MM.1S (cell line): ENCODE results near the gene C19orf44.
"Not testable (repeated sequence)": the region's sequence is repeated elsewhere in the genome, so short reads cannot be mapped to it uniquely, and the experiment has no call there.

ENCODE experiments used
- DNase-seq: peaks from one replicate; pipeline ENCODE4 v3.0.0-alpha.2; 2015
- H2AFZ ChIP-seq: fragments of 300-600 bp; sonication (generic); 2 replicates; pipeline ENCODE4 v1.6.0; 2016; ENCODE audit warnings: antibody characterized with exemption, low read length
- H3F3A ChIP-seq: fragments of 300-600 bp; sonication (generic); 2 replicates; pipeline ENCODE4 v1.6.1; 2016; ENCODE audit warnings: mild to moderate bottlenecking, antibody characterized with exemption, low read length, moderate library complexity, mixed read lengths; ENCODE audit not compliant: insufficient read depth
- H3K27ac ChIP-seq: fragments of 300-600 bp; sonication (generic); 2 replicates; pipeline ENCODE4 v1.5.1; 2016; ENCODE audit warnings: mild to moderate bottlenecking, low read length
- H3K27me3 ChIP-seq: fragments of 300-600 bp; sonication (generic); replicated peaks from 2 replicates; pipeline ENCODE4 v1.6.0; 2016; ENCODE audit warnings: low read length; ENCODE audit not compliant: insufficient read depth
- H3K36me3 ChIP-seq: fragments of 300-600 bp; sonication (generic); replicated peaks from 2 replicates; pipeline ENCODE4 v1.6.1; 2016; ENCODE audit warnings: mild to moderate bottlenecking, low read length, mixed read lengths; ENCODE audit not compliant: insufficient read depth
- H3K4me1 ChIP-seq: fragments of 300-600 bp; sonication (generic); 2 replicates; pipeline ENCODE4 v1.6.1; 2016; ENCODE audit warnings: low read length, mixed read lengths
- H3K4me2 ChIP-seq: fragments of 300-600 bp; sonication (generic); 2 replicates; pipeline ENCODE4 v1.6.0; 2016; ENCODE audit warnings: low read depth, low read length
- H3K4me3 ChIP-seq: fragments of 300-600 bp; sonication (generic); 2 replicates; pipeline ENCODE4 v1.5.1; 2016; ENCODE audit warnings: low read length, mixed read lengths
- H3K79me2 ChIP-seq: fragments of 300-600 bp; sonication (generic); 2 replicates; pipeline ENCODE4 v1.6.1; 2016; ENCODE audit warnings: mixed run types, low read length, mixed read lengths
- H3K9ac ChIP-seq: fragments of 300-600 bp; sonication (generic); 2 replicates; pipeline ENCODE4 v1.6.1; 2016; ENCODE audit warnings: low read length, mixed read lengths
- H3K9me2 ChIP-seq: fragments of 300-600 bp; sonication (generic); replicated peaks from 2 replicates; pipeline ENCODE4 v1.6.1; 2016; ENCODE audit warnings: mild to moderate bottlenecking, low read length, mixed read lengths; ENCODE audit not compliant: insufficient read depth
- H3K9me3 ChIP-seq: fragments of 300-600 bp; sonication (generic); replicated peaks from 2 replicates; pipeline ENCODE4 v1.6.1; 2016; ENCODE audit warnings: mild to moderate bottlenecking, low read length, mixed read lengths; ENCODE audit not compliant: insufficient read depth
- H4K20me1 ChIP-seq: fragments of 300-600 bp; sonication (generic); 2 replicates; pipeline ENCODE4 v1.6.1; 2016; ENCODE audit warnings: mild to moderate bottlenecking, low read length, moderate library complexity, mixed read lengths; ENCODE audit not compliant: insufficient read depth
- EZH2 ChIP-seq: fragments of 300-600 bp; sonication (generic); optimal IDR thresholded peaks from 2 replicates; pipeline ENCODE3; 2017; ENCODE audit warnings: low read depth, mild to moderate bottlenecking, antibody characterized with exemption, low read length, mixed read lengths
- EZH2phosphoT487 ChIP-seq: fragments of 300-600 bp; sonication (generic); IDR thresholded peaks from 2 replicates; pipeline ENCODE4 v1.6.1; 2018; ENCODE audit warnings: antibody characterized with exemption, low read length
- TF ChIP-seq, protein P1 (sequence below): fragments of 300-600 bp; sonication (generic); IDR thresholded peaks from 2 replicates; pipeline ENCODE4 v1.5.1; 2016; ENCODE audit warnings: antibody characterized with exemption, low read length, mixed read lengths

Gene C19orf44

DNA sequence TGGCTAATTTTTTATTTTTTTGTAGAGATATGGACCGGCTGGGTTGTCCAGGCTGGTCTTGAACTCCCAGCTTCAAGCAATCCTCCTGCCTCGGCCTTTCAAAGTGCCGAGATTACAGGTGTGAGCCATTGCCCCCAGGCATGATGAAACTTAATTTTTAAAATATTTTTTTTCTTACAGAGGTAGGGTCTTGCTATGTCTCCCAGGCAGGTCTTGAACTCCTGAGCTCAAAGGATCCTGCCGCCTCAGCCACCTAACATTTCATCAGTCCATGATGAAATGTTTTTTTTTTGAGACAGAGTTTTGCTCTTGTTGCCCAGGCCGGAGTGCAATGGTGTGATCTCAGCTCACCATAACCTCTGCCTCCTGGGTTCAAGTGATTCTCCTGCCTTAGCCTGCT is 12.4 kb downstream of the C19orf44 start:
- H3K4me2 ChIP-seq, result no peak overlapping the region
- DNase-seq, result no peak
- H3K4me3 ChIP-seq, result no peak overlapping the region
- no peak for TF ChIP-seq EZH2phosphoT487
- TF ChIP-seq, protein P1, sequence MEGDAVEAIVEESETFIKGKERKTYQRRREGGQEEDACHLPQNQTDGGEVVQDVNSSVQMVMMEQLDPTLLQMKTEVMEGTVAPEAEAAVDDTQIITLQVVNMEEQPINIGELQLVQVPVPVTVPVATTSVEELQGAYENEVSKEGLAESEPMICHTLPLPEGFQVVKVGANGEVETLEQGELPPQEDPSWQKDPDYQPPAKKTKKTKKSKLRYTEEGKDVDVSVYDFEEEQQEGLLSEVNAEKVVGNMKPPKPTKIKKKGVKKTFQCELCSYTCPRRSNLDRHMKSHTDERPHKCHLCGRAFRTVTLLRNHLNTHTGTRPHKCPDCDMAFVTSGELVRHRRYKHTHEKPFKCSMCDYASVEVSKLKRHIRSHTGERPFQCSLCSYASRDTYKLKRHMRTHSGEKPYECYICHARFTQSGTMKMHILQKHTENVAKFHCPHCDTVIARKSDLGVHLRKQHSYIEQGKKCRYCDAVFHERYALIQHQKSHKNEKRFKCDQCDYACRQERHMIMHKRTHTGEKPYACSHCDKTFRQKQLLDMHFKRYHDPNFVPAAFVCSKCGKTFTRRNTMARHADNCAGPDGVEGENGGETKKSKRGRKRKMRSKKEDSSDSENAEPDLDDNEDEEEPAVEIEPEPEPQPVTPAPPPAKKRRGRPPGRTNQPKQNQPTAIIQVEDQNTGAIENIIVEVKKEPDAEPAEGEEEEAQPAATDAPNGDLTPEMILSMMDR, result no peak
- H3F3A ChIP-seq, result no peaks in the 10 kb centered on the region
- no peaks in the 10 kb centered on the region for H4K20me1 ChIP-seq
- no peaks in the 10 kb centered on the region for H3K9me2 ChIP-seq
- no peak overlapping the region for H2AFZ ChIP-seq
- no peaks in the 10 kb centered on the region for H3K36me3 ChIP-seq
- H3K27me3 ChIP-seq, result no peaks in the 10 kb centered on the region
- H3K9me3 ChIP-seq, result no peaks in the 10 kb centered on the region
- H3K4me1 ChIP-seq, result no peaks in the 10 kb centered on the region
- no peak overlapping the region for H3K27ac ChIP-seq
- H3K9ac ChIP-seq, result no peak overlapping the region
- H3K79me2 ChIP-seq, result no peaks in the 10 kb centered on the region

DNA sequence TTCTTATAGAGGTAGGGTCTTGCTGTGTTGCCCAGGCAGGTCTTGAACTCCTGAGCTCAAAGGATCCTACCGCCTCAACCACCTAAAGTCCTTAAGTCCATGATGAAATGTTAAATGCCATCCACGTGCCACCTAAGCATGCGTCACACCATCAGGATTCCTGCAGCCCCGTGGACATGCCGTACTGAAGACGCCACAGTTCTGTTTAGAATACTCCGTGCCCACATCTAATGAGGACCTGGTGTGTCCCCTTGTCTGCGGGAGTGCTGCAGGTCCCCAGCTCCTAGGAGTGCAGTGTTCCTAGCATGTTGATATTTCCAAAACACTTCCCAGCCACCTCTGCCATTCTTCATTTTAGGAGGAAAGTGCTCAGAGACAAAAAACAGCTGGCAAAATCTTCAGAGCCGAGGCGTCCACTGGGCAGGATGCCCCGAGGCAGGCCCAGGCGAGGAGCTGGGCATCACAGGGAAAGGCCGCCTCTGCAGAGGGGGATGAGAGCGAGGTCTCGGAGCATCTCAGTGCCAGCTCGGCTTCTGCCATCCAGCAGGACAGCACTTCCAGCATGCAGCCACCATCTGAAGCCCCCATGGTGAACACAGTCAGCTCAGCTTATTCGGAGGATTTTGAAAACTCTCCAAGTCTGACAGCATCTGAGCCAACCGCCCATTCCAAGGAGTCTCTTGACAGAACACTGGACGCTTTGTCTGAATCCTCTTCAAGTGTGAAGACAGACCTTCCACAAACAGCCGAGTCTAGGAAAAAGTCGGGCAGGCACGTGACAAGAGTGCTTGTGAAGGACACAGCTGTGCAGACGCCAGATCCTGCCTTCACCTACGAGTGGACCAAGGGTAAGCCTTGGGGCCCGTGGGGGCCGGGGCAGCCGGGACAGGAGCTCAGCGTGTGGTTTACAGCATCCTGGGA is 13.2 kb downstream of the C19orf44 start:
- H3K27me3 ChIP-seq, result no peaks in the 10 kb centered on the region
- no peaks in the 10 kb centered on the region for H3K9me2 ChIP-seq
- H3K4me2 ChIP-seq, result no peak overlapping the region
- no peak for DNase-seq
- TF ChIP-seq, protein P1, result no peak
- TF ChIP-seq EZH2, result no peak
- TF ChIP-seq EZH2phosphoT487, result no peak
- H3K27ac ChIP-seq, result no peak overlapping the region
- no peaks in the 10 kb centered on the region for H3K4me1 ChIP-seq
- no peaks in the 10 kb centered on the region for H3K79me2 ChIP-seq
- no peaks in the 10 kb centered on the region for H4K20me1 ChIP-seq
- no peaks in the 10 kb centered on the region for H3K9me3 ChIP-seq
- H3K36me3 ChIP-seq, result no peaks in the 10 kb centered on the region
- H3K9ac ChIP-seq, result no peak overlapping the region
- H2AFZ ChIP-seq, result no peak overlapping the region
- no peaks in the 10 kb centered on the region for H3F3A ChIP-seq
- H3K4me3 ChIP-seq, result no peak overlapping the region

DNA sequence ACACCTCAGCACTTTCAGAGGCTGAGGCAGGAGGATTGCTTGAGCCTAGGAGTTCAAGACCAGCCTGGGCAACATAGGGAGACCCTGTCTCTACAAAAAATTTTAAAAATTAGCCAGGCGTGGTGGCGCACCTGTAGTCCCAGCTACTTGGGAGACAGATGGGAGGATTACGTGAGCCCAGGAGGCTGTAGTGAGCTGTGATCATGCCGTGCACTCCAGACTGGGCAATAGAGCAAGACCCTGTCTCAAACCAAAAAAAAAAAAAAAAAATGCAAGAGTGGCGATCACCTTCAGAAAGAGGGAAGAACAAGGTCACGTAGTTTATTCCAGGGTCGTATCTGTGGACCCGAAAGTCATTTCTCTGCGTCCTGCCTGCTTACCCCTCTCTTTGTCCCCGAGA is 16.4 kb downstream of the C19orf44 start:
- H3K4me1 ChIP-seq, H3K27me3 ChIP-seq, H3K4me2 ChIP-seq, H3K9ac ChIP-seq, H3K4me3 ChIP-seq, H4K20me1 ChIP-seq, H3K79me2 ChIP-seq, H3K9me2 ChIP-seq, H3K27ac ChIP-seq, H3K36me3 ChIP-seq, H3K9me3 ChIP-seq, DNase-seq, H2AFZ ChIP-seq, H3F3A ChIP-seq: not testable (repeated sequence)

DNA sequence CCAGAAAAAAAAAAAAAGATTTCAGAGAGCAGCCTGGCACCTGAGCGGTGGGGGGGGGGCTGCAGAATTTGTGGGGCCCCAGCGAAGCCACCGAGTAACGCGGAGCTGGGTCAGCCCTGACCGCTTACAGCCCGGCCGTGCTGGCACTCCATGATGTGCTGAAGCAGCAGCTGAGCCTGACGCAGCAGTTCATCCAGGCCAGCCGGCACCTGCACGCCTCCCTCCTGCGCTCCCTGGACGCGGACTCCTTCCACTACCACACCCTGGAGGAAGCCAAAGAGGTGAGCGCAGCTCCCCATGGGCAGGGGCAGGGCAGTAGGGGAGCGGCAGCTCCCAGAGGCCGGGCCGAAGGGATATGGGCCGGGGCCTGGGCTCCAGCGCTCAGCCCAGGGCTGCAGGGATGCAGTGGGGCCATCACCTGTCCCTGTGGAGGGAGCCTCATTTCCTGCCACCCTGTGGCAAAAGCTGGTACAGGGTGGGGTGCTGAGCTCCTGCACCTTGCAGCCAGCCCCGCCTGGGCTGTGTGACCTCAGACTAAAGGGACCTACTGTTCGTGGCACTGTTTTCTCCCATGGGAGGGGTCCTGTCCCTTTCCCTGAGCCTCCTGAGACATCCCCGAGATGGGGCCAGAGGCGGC is 18.3 kb downstream of the C19orf44 start:
- Histone ChIP-seq H3K4me1 (no peaks in the 10 kb centered on the region), H3K9me2 (no peaks in the 10 kb centered on the region), H3K4me3 (no peak overlapping the region), H4K20me1 (no peaks in the 10 kb centered on the region), H3K9ac (no peak overlapping the region), H2AFZ (no peak overlapping the region), H3F3A (no peaks in the 10 kb centered on the region), H3K27ac (no peak overlapping the region), H3K79me2 (no peaks in the 10 kb centered on the region), H3K9me3 (no peaks in the 10 kb centered on the region), H3K36me3 (peaks cover 7% of the 10 kb centered on the region; the same call in 1 of the 2 replicates), H3K4me2 (no peak overlapping the region), H3K27me3 (no peaks in the 10 kb centered on the region)
- TF ChIP-seq EZH2phosphoT487 (no peak), EZH2 (no peak)
- TF ChIP-seq, protein P1, result no peak
- DNase-seq, result no peak
